ENCODE measurements around the gene LZTFL1.

LZTFL1 gene

GRCh38 chr3:45792516-45793172, 49.3 kb downstream of the LZTFL1 start:
- in situ Hi-C loops (cut with MboI; ENCODE audit: low pct_unique_long_range_greater_than_20kb, low sequenced_read_pairs): no loop called here
- no peak for DNase-seq

GRCh38 chr3:45792036-45792435, 49.9 kb downstream of the LZTFL1 start:
- in situ Hi-C loops (cut with MboI; ENCODE audit: low pct_unique_long_range_greater_than_20kb, low sequenced_read_pairs): no loop called here
- no peak for DNase-seq

- no peak for DNase-seq
- in situ Hi-C loops (cut with MboI; ENCODE audit: low pct_unique_long_range_greater_than_20kb, low sequenced_read_pairs): no loop called here
Measured at GRCh38 chr3:45790596-45790995, 51.3 kb downstream of the LZTFL1 start.

DNA sequence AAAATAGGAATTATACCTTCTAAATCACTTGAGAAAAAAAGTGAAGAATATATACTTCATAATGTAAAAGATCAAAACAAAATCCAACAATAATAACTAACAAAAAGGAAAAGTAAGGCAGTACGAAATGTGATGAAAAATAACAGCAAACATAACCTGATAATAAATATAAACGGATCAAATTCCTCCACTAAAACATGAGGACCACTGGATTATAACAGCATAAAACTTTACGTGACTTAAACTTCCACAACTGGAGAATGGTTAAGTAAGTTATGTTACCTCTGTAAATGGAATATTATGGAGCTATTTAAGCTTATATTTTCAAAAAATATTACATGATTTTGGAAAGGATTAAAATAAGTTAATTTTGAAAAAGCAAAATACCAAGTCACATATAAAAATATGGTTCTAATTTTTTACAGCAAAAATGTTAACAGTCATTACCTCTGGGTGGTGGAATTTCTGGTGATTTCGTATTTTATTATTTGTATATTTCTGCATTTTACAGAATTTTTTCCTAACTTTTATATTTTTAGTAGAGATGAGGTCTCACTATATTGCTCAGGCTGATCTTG, 52.6 kb downstream of the LZTFL1 start:
- no peak for DNase-seq
- in situ Hi-C loops (cut with MboI; ENCODE audit: low pct_unique_long_range_greater_than_20kb, low sequenced_read_pairs): no loop called here

DNA sequence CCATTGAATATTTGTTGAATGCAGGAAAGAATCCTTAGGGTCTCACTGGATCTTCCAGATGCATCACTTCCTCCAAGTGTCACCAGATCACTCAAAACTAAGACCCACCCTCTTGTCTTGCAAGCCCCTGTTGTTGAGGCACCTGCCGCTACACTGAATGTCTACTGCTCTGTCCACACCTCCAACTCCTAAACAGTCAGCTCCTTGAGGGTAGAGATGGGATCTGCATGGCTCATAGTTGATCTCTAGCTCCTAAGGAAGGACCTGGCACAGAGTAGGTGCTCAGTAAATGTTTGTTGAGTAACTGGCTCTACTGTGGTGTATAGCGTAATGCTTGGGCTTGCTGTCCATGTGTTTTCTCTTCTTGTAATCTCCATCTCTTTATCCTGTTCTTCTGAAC, 54.4 kb downstream of the LZTFL1 start:
- no peak for DNase-seq
- in situ Hi-C loops (cut with MboI; ENCODE audit: low pct_unique_long_range_greater_than_20kb, low sequenced_read_pairs): no loop called here

DNA sequence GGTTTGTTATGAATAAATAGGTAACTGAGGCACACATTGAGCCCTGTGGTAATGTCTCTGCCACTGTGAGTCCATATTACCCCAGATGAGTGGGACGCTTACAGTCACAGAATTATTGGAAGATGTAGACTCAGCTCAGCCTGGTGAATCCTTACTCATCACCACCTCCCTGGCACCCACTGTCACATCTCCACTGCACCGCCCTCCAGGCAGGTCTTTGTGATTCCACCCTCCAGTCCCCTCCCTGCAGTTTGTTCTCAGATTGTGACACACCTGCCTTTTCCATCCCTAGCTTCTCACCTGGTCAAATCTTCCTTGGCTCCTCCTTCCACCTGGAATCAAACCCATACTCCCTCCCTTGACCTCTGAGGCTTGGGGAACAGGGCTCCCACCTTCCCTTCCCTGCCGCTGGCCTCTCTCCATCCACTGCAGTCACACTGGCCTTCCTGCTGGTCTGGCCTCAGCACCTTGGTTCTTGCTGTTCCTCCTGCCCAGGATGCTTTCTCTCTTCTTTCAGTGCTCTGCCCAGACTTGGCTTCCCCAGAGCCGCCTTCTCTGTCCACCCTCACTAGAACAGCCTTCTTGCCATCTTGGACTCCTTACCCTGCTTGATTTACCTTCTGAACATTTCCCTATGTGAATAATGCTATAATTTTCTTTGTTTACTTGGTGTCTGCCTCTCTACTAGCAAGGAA, 55.0 kb downstream of the LZTFL1 start:
- DNase-seq: no peak
- in situ Hi-C loops (cut with MboI; ENCODE audit: low pct_unique_long_range_greater_than_20kb, low sequenced_read_pairs): no loop called here

GRCh38 chr3:45785605-45786150, 56.2 kb downstream of the LZTFL1 start:
- DNase-seq: no peak
- in situ Hi-C loops (cut with MboI; ENCODE audit: low pct_unique_long_range_greater_than_20kb, low sequenced_read_pairs): no loop called here

DNA sequence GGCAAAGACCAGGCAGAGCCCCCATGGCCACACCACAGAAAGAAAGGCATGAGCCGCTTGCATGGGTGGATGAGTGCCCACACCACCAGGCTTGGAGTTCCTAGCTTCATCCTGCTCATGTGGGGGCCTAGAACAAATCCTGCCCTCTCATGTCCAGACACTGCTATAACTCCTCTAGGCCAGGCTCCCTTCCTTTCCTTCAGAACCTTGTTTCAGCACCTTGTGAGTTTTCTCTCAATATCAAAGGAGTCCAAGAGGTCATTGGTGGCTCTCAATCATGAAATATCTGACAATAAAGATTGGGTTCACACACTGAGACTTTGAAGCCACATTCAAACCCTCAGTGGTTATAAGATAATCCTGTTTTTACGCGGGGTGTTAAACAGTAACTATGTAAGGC, 58.3 kb downstream of the LZTFL1 start:
- DNase-seq: no peak
- in situ Hi-C loops (cut with MboI; ENCODE audit: low pct_unique_long_range_greater_than_20kb, low sequenced_read_pairs): no loop called here

- in situ Hi-C loops (cut with MboI; ENCODE audit: low pct_unique_long_range_greater_than_20kb, low sequenced_read_pairs): no loop called here
Measured at GRCh38 chr3:45782381-45782780, 59.5 kb downstream of the LZTFL1 start.

GRCh38 chr3:45781841-45782240, 60.1 kb downstream of the LZTFL1 start:
- DNase-seq: no peak
- in situ Hi-C loops (cut with MboI; ENCODE audit: low pct_unique_long_range_greater_than_20kb, low sequenced_read_pairs): no loop called here

More at GRCh38 chr3:45782381-45782780, 59.5 kb downstream of the LZTFL1 start:
- DNase-seq: no peak

DNA sequence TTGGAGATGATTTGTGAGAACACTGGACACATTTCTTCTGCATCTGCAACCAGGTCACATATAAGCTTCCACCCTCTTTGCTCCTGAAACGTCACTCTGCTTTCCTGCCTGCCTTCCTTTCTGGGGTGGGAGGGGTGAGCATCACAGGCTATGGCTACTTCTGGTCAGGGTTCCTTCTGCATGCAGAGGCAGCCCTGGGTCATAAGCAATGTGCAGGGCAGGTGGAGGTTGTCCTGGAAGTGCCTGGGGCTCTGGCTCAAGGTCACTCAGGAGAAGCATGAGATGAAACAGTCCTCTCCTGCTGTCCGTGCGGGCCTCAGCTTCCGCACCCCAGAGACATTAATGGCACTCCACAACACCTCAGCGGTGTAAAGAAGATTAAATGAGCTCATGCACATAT, 60.6 kb downstream of the LZTFL1 start:
- DNase-seq: no peak
- in situ Hi-C loops (cut with MboI; ENCODE audit: low pct_unique_long_range_greater_than_20kb, low sequenced_read_pairs): no loop called here

- in situ Hi-C loops (cut with MboI; ENCODE audit: low pct_unique_long_range_greater_than_20kb, low sequenced_read_pairs): no loop called here
- DNase-seq: no peak
Measured at GRCh38 chr3:45779746-45780735, 61.9 kb downstream of the LZTFL1 start.

DNA sequence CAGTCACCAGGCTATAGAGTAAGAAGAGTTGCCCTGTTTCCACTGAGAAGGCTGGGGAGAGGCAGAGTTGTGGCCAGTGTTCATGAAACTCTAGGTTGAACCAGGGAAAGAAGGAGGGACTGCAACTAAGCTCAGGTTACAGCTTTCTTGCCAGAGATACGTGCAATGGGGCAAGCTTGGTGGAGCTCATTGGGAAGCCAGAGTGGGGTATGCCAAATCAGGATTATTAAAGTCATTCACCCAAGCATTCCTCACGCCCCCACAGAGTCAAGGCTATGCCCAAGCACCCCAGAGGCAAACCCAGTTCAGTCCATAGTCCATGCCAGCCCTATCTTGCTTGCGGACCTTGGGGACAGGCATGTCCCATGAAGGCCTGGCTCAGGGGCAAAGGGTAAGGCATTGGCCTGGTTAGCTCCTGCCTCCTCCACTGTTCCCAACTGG, 63.1 kb downstream of the LZTFL1 start:
- DNase-seq: no peak
- in situ Hi-C loops (cut with MboI; ENCODE audit: low pct_unique_long_range_greater_than_20kb, low sequenced_read_pairs): no loop called here

GRCh38 chr3:45777746-45778386, 64.1 kb downstream of the LZTFL1 start:
- in situ Hi-C loops (cut with MboI; ENCODE audit: low pct_unique_long_range_greater_than_20kb, low sequenced_read_pairs): no loop called here
- no peak for DNase-seq

GRCh38 chr3:45777111-45777745, 64.7 kb downstream of the LZTFL1 start:
- in situ Hi-C loops (cut with MboI; ENCODE audit: low pct_unique_long_range_greater_than_20kb, low sequenced_read_pairs): no loop called here
- DNase-seq: no peak

- in situ Hi-C loops (cut with MboI; ENCODE audit: low pct_unique_long_range_greater_than_20kb, low sequenced_read_pairs): no loop called here
- DNase-seq: no peak
Measured at GRCh38 chr3:45776611-45777010, 65.3 kb downstream of the LZTFL1 start.

DNA sequence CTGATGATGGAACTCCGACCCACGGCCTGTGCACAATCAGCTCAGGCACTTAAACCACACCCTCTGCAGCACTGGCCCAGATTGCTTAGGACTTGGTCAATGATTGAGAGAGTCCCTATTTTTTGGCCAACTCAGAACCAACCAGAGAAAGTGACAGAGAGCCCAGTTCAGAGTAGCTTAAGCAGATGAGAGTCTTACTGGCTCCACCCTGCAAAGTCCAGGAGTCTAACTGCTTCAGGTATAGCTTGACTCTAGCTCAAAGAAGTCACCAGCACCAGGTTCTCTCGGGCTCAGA, 65.7 kb downstream of the LZTFL1 start:
- in situ Hi-C loops (cut with MboI; ENCODE audit: low pct_unique_long_range_greater_than_20kb, low sequenced_read_pairs): no loop called here

GRCh38 chr3:45775571-45776300, 66.2 kb downstream of the LZTFL1 start:
- in situ Hi-C loops (cut with MboI; ENCODE audit: low pct_unique_long_range_greater_than_20kb, low sequenced_read_pairs): no loop called here
- DNase-seq: no peak

More for the DNA sequence above, 65.7 kb downstream of the LZTFL1 start:
- no peak for DNase-seq
